Breast epithelium (tissue), 3 donors: ENCODE data around the gene PSMB5.

Source experiments
- POLR2A ChIP-seq: fragments of 450-650 bp; IDR thresholded peaks from one replicate; pipeline ENCODE4 v1.6.1; 2016; ENCODE audit warnings: antibody characterized with exemption, mild to moderate bottlenecking, moderate library complexity
- POLR2AphosphoS5 ChIP-seq, 3 donors: sonication (generic); formaldehyde crosslinking; IDR thresholded peaks; one replicate each; pipeline ENCODE4 v1.6.1; 2017; ENCODE audit warnings: antibody characterized with exemption in 3 of 3
- TF ChIP-seq, protein P1 (sequence below), 3 donors: fragments of 450-650 bp; IDR thresholded peaks; one replicate each; pipeline ENCODE4 v1.5.1; 2016 to 2017; ENCODE audit warnings: antibody characterized with exemption in 3 of 3, mild to moderate bottlenecking in 3 of 3, moderate library complexity in 3 of 3

DNA sequence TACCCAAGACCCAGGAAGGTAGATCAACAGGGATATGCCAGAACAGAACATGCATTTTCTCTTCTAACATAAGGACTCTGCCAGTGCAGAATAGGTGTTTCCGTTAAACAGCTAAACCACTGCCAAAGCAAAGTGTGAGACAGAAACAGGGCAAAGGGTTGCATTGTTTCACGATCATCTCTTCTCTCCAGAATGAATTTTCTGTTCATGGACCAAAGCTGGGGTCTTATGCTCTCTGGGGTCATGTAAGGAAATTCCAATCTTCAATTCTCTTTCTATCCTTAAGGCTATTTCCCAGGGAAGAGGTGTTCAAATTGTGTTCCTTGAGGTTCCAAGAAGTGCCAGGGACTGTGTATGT lies 10.9 kb downstream of the PSMB5 start:
- TF ChIP-seq POLR2A (no peak), POLR2AphosphoS5 (IDR thresholded peaks at IDR 0.05) (no peak)
- TF ChIP-seq, protein P1, sequence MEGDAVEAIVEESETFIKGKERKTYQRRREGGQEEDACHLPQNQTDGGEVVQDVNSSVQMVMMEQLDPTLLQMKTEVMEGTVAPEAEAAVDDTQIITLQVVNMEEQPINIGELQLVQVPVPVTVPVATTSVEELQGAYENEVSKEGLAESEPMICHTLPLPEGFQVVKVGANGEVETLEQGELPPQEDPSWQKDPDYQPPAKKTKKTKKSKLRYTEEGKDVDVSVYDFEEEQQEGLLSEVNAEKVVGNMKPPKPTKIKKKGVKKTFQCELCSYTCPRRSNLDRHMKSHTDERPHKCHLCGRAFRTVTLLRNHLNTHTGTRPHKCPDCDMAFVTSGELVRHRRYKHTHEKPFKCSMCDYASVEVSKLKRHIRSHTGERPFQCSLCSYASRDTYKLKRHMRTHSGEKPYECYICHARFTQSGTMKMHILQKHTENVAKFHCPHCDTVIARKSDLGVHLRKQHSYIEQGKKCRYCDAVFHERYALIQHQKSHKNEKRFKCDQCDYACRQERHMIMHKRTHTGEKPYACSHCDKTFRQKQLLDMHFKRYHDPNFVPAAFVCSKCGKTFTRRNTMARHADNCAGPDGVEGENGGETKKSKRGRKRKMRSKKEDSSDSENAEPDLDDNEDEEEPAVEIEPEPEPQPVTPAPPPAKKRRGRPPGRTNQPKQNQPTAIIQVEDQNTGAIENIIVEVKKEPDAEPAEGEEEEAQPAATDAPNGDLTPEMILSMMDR (IDR thresholded peaks at IDR 0.05), result no peak
